Vagina (tissue), 2 donors: ENCODE data around the gene FSTL4.

Experiments used
- POLR2A ChIP-seq, 2 donors: fragments of 450-650 bp; IDR thresholded peaks; one replicate each; pipeline ENCODE4 v1.6.1; 2017; ENCODE audit warnings: antibody characterized with exemption in 2 of 2, mild to moderate bottlenecking in 2 of 2, moderate library complexity in 2 of 2
- POLR2AphosphoS5 ChIP-seq, 2 donors: sonication (generic); formaldehyde crosslinking; IDR thresholded peaks; one replicate each; pipeline ENCODE4 v1.9.0; 2017; ENCODE audit warnings: antibody characterized with exemption in 2 of 2, mild to moderate bottlenecking in 2 of 2, low read depth in 1 of 2; ENCODE audit not compliant: insufficient read depth in 1 of 2
- TF ChIP-seq, protein P1 (sequence below), 3 experiments: fragments of 450-650 bp in 2 of 3; fragments of 200-600 bp in 1 of 3; sonication (generic) in 1 of 3; IDR thresholded peaks; one replicate each; pipeline ENCODE4 v1.5.1; 2017 to 2019; ENCODE audit warnings: antibody characterized with exemption in 3 of 3, mild to moderate bottlenecking in 2 of 3, moderate library complexity in 2 of 3

DNA sequence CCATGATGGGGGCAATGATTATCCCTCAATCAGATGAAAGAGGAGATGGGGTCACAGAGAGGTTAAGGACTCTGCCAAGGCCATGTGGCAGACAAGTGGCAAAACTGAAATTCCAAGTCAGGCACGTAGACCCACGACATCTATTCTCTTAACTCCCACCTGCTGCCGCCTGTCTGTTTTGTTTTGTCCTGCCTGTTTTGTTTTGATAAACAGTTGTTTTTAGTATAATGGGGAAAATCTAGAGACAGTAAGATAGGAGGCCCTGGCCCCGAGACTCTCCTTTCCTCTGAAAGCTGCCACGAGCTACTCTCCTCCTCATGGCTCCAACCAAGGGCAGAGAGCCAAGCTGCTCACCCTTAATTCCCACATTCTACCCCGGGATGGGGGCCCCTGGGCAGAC is 4.9 kb downstream of the FSTL4 start:
- TF ChIP-seq, protein P1, sequence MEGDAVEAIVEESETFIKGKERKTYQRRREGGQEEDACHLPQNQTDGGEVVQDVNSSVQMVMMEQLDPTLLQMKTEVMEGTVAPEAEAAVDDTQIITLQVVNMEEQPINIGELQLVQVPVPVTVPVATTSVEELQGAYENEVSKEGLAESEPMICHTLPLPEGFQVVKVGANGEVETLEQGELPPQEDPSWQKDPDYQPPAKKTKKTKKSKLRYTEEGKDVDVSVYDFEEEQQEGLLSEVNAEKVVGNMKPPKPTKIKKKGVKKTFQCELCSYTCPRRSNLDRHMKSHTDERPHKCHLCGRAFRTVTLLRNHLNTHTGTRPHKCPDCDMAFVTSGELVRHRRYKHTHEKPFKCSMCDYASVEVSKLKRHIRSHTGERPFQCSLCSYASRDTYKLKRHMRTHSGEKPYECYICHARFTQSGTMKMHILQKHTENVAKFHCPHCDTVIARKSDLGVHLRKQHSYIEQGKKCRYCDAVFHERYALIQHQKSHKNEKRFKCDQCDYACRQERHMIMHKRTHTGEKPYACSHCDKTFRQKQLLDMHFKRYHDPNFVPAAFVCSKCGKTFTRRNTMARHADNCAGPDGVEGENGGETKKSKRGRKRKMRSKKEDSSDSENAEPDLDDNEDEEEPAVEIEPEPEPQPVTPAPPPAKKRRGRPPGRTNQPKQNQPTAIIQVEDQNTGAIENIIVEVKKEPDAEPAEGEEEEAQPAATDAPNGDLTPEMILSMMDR (IDR thresholded peaks at IDR 0.05), result no peak
- no peak for TF ChIP-seq POLR2AphosphoS5 (IDR thresholded peaks at IDR 0.05; ENCODE audit: insufficient read depth in 1 of 2, low read depth in 1 of 2)
- no peak for TF ChIP-seq POLR2A (IDR thresholded peaks at IDR 0.05)
